ENCODE data around the gene KMT2A. TPM values are rescaled to one million over a fixed set of nuclear protein-coding genes. Genes with fewer than 3 reads are reported as not detected.

KMT2A gene
- total RNA-seq, 4 donors from 2014 or later, result 57.8 to 94.6 (median 63.6) TPM

GRCh38 chr11:118430956-118431355, 5.3 kb upstream of the KMT2A start:
- DNase-seq (ENCODE audit: low spot score in 2 of 2), result no peak
- H3K4me3 ChIP-seq (ENCODE audit: low read depth, poor library complexity, severe bottlenecking), result no peak overlapping the region
- 80 to 84% methylated on average over 2 of the region's 2 CpGs for WGBS, 2 donors
- intact Hi-C loops (cut with DNase I; ENCODE audit: low total_unique reads), result no loop called here
- TF ChIP-seq CTCF (IDR thresholded peaks at IDR 0.05) (no peak), POLR2A (IDR thresholded peaks at IDR 0.05) (no peak)

GRCh38 chr11:118434123-118434552, 2.2 kb upstream of the KMT2A start:
- WGBS, 2 donors, result 8 to 9% methylated on average over 9 of the region's 9 CpGs
- no peak for DNase-seq (ENCODE audit: low spot score in 2 of 2)
- H3K4me3 ChIP-seq (ENCODE audit: low read depth, poor library complexity, severe bottlenecking), result no peak overlapping the region
- intact Hi-C loops (cut with DNase I; ENCODE audit: low total_unique reads), result no loop called here
- TF ChIP-seq POLR2A (IDR thresholded peaks at IDR 0.05) (no peak), CTCF (IDR thresholded peaks at IDR 0.05) (no peak)

- 0% methylated on average over 38 to 39 of the region's 39 CpGs for WGBS, 2 donors
- H3K4me3 ChIP-seq (ENCODE audit: low read depth, poor library complexity, severe bottlenecking), result peak overlapping the region; percentile 30
- intact Hi-C loops (cut with DNase I; ENCODE audit: low total_unique reads), result no loop called here
- DNase-seq (ENCODE audit: low spot score in 2 of 2), result peak; percentile 15 to 89
- TF ChIP-seq POLR2A (IDR thresholded peaks at IDR 0.05), result no peak
- TF ChIP-seq CTCF (IDR thresholded peaks at IDR 0.05), result no peak
Observed at GRCh38 chr11:118434553-118435289, 1.6 kb upstream of the KMT2A start.

- peak overlapping the region; percentile 30 for H3K4me3 ChIP-seq (ENCODE audit: low read depth, poor library complexity, severe bottlenecking)
- no peak for TF ChIP-seq CTCF (IDR thresholded peaks at IDR 0.05)
- no peak for TF ChIP-seq POLR2A (IDR thresholded peaks at IDR 0.05)
- 0 to 1% methylated on average over 34 of the region's 34 CpGs for WGBS, 2 donors
- intact Hi-C loops (cut with DNase I; ENCODE audit: low total_unique reads), result no loop called here
- DNase-seq (ENCODE audit: low spot score in 2 of 2), result peak; percentile 24 to 86
Observed at GRCh38 chr11:118435290-118435892, 901 bp upstream of the KMT2A start.

GRCh38 chr11:118436639-118437207, 431 bp downstream of the KMT2A start:
- TF ChIP-seq POLR2A (IDR thresholded peaks at IDR 0.05) (no peak), CTCF (IDR thresholded peaks at IDR 0.05) (no peak)
- peak overlapping the region; percentile 93 for H3K4me3 ChIP-seq (ENCODE audit: low read depth, poor library complexity, severe bottlenecking)
- intact Hi-C loops (cut with DNase I; ENCODE audit: low total_unique reads), result no loop called here
- peak in 1 of 2 donors; percentile 90 for DNase-seq (ENCODE audit: low spot score in 2 of 2)
- 0% methylated on average over 39 of the region's 55 CpGs; no CpG with 5 or more reads in 1 of the 2 donors for WGBS, 2 donors
